LNCaP clone FGC (cell line): ENCODE data around the gene PPP2R3B.
"Not testable (repeated sequence)": the region's sequence is repeated elsewhere in the genome, so short reads cannot be mapped to it uniquely, and the experiment has no call there.

Experiments
- DNase-seq: peaks from one replicate; pipeline ENCODE4 v3.0.0-alpha.2; 2011; ENCODE audit warnings: low read depth
- H3K4me3 ChIP-seq: 2 replicates; pipeline ENCODE4 v1.5.1; 2011; ENCODE audit warnings: mild to moderate bottlenecking, low read depth, low read length, control low read depth
- TF ChIP-seq, protein P1 (sequence below): IDR thresholded peaks from 2 replicates; pipeline ENCODE4 v1.5.1; 2012; ENCODE audit warnings: mild to moderate bottlenecking; ENCODE audit not compliant: control insufficient read depth, insufficient read depth; ENCODE audit errors: extremely low read depth

The PPP2R3B gene

DNA sequence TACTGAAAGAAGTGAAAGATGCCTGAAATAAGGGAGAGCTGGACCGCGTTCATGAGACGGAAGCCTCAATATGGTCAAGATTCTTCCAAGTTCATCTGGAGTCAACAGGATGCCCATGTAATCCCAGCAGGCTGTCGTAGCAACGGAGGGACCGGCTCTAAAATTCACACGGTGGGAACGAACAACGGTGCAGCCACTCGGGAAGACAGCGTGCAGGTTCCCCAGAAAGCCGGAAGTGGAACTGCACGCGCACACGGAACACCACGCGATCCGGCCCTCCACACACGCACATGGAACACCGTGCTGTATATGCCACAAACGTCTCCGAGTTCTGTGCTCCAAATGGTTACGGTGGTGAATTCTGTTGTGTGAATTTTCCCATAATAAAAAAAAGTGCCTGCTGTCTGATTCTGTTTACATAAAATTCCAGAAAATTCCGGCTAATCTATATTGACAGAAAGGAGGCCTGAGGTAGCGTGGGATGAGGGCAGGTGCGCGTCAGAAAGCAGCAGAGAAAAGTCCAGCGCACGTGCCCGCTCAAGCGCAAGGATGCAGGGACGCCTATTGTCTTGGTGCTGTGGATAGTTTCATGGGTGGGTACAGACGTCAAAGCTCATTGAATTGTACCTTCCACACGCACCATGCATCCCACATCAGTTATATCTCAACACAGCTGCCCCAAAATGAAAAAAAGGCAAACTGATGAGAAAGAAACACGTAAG lies 31.2 kb downstream of the PPP2R3B start:
- TF ChIP-seq, protein P1, sequence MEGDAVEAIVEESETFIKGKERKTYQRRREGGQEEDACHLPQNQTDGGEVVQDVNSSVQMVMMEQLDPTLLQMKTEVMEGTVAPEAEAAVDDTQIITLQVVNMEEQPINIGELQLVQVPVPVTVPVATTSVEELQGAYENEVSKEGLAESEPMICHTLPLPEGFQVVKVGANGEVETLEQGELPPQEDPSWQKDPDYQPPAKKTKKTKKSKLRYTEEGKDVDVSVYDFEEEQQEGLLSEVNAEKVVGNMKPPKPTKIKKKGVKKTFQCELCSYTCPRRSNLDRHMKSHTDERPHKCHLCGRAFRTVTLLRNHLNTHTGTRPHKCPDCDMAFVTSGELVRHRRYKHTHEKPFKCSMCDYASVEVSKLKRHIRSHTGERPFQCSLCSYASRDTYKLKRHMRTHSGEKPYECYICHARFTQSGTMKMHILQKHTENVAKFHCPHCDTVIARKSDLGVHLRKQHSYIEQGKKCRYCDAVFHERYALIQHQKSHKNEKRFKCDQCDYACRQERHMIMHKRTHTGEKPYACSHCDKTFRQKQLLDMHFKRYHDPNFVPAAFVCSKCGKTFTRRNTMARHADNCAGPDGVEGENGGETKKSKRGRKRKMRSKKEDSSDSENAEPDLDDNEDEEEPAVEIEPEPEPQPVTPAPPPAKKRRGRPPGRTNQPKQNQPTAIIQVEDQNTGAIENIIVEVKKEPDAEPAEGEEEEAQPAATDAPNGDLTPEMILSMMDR = no peak
- no peak for DNase-seq
- H3K4me3 ChIP-seq = no peak overlapping the region

DNA sequence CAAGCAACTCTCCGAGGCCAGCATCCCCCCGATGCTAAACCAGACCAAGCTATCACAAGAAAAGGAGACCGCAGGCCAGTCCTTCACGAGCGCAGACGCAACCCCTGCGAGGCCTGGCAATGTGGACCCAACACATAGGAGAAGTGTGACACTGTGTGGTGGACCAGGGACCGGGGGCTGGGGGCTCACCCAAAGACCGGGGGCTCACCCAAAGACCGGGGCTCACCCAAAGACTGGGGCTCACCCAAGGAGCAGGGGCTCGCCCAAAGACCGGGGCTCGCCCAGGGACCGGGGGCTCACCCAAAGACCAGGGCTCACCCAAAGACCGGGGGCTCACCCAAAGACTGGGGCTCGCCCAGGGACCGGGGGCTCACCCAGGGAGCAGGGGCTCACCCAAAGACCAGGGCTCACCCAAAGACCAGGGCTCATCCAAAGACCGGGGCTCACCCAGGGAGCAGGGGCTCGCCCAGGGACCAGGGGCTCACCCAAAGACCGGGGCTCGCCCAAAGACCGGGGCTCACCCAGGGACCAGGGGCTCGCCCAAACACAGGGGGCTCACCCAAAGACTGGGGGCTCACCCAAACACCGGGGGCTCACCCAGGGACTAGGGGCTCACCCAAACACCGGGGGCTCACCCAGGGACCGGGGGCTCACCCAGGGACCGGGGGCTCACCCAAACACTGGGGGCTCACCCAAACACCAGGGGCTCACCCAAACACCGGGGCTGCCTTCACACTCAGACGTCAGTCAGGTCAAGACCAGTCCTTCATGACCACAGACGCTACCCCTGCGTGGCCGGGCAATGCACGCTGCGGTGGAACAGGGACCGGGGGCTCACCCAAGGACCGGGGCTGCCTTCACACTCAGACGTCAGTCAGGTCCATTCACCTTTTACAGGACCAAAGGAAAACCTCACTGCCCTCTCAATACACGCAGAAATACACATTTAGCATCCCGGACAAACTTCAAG lies 32.9 kb downstream of the PPP2R3B start:
- DNase-seq = no peak
- no peak overlapping the region for H3K4me3 ChIP-seq
- TF ChIP-seq, protein P1 = no peak

DNA sequence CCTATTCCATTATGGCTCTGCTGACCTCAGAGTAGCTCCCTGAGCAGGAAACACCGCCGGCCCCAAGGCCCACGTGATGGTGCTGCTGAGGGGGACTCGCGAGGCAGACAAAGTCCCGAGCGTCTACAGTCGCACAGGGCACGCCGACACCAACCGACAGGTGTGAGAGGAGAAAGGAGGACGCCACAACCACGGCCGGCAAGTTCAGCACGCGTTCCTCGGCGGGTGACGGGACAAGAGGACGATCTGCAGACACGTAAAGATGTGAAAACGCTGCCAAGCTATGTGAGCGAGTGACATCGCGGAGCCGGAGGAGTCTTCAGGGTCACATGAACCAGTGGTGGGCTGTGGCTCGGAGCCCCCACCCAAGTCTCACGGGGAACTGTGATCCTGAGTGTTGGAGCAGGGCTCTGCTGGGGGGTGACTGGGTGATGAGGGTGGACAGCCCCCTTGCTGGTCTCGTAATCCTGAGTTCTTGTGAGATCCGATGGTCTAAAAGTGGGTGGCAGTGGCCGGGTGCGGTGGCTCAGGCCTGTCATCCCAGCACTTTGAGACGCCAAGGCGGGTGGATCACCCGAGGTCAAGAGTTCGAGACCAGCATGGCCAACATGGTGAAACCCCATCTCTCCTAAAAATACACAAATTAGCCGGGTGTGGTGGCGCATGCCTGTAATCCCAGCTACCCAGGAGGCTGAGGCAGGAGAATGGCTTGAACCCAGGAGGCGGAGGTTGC lies 34.0 kb downstream of the PPP2R3B start:
- TF ChIP-seq, protein P1 = no peak
- DNase-seq = no peak
- no peak overlapping the region for H3K4me3 ChIP-seq

GRCh38 chrX:352181-352580 lies 34.5 kb downstream of the PPP2R3B start:
- no peak for DNase-seq
- H3K4me3 ChIP-seq = no peak overlapping the region
- TF ChIP-seq, protein P1 = no peak

DNA sequence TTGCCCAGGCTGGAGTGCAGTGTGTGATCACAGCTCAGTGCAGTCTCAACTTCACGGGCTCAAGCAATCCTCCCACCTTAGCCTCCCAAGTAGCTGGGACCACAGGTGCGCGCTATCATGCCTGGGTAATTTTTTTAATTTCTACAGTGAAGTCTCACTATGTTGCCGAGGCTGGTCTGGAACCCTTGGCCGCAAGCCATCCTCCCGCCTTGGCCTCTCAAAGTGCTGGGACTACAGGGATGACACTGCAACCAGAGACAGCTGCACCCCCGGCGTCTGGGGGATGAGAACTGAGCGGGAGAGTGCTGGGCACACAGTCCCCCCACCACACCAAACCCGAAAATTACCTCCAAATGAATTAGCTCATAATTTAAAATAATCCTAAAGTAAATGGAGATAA lies 35.0 kb downstream of the PPP2R3B start:
- H3K4me3 ChIP-seq = no peak overlapping the region
- TF ChIP-seq, protein P1 = no peak
- no peak for DNase-seq

DNA sequence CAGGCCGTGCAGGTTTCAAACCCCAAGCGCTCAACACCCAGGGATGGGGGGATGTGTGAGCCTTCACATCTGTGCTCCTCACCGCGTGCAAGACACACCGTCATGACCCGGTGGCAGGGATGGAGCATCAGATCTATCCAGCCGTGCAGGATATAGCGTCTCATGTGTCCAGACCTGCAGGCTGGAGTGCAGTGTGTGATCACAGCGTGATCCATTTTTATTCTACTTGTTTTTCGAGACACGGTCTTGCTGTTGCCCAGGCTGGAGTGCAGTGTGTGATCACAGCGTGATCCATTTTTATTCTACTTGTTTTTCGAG lies 35.4 kb downstream of the PPP2R3B start:
- DNase-seq, H3K4me3 ChIP-seq: not testable (repeated sequence)
